NCI-H69 (cell line): Measurements from ENCODE around the gene ECT2.
"Not testable (repeated sequence)": the region's sequence is repeated elsewhere in the genome, so short reads cannot be mapped to it uniquely, and the experiment has no call there.

ENCODE experiments used
- DNase-seq: peaks from one replicate; lab custom pipeline; 2025; lab: John Stamatoyannopoulos, UW

The ECT2 gene, protein sequence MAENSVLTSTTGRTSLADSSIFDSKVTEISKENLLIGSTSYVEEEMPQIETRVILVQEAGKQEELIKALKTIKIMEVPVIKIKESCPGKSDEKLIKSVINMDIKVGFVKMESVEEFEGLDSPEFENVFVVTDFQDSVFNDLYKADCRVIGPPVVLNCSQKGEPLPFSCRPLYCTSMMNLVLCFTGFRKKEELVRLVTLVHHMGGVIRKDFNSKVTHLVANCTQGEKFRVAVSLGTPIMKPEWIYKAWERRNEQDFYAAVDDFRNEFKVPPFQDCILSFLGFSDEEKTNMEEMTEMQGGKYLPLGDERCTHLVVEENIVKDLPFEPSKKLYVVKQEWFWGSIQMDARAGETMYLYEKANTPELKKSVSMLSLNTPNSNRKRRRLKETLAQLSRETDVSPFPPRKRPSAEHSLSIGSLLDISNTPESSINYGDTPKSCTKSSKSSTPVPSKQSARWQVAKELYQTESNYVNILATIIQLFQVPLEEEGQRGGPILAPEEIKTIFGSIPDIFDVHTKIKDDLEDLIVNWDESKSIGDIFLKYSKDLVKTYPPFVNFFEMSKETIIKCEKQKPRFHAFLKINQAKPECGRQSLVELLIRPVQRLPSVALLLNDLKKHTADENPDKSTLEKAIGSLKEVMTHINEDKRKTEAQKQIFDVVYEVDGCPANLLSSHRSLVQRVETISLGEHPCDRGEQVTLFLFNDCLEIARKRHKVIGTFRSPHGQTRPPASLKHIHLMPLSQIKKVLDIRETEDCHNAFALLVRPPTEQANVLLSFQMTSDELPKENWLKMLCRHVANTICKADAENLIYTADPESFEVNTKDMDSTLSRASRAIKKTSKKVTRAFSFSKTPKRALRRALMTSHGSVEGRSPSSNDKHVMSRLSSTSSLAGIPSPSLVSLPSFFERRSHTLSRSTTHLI

DNA sequence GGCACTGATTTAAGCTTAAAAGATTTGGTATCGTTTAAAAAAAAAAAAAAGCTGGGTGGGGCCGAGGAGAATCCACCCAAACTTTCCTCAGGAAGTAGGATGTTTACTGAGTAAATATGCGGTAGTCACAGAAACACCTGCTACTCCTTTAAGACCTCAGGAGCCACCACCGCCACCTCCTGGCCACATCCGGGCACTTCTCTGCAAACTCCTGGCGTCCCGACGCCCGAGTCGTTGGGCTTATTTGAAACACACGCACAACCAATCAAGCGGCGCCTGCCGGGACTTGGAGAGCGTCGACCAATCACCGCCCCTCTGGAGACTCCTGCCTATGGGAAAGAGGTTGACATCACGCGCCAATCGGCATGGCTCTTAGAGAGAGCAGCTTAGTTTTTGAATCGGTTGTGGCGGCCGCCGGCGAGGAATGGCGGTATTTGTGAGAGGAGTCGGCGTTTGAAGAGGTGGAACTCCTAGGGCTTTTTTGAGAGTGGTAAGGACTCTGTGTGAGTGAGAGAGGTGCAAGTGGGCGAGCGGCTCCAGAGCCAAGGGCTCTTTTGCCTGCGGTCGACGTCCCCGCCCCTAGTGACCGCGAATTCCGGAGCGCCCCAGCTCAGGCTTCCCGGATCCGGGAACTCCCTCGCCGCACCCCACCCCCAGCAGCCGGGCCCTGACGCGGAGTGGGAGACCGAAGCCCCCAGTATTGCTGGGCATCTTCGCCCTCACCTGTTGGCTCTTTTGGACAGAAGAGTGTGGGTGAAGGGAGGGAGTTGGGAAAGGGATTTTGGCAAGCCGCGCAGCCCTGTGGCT, at the start of gene ECT2:
Gene ECT2 (plus strand): TSS at position 359 of the 807 bp plus-strand sequence. CDS start 3,805 bp downstream, outside the sequence.
- DNase-seq = peak; percentile 100

DNA sequence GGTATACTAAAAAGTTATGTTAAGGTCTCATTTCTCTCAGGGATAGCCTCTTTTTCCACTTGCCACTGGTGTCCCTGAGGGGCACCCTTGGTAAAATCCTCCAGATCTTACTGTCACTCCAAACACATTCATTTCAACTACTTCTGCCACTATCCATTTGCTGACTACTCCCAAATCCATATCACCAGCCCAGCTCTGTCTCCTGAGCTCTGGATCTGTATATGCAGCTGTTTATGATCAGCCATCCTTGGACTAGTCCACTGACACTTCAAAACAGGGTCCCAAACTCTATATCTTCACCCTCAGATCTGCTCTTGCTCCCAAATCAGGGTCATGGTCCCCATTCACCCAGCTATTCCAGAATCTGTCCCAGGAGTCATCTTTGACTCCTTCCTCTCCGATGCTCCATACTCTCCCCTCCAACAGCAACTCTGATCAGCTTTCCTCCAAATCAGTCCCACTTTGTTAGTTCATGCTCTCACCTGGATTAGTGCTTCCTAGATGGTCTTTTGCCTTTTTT, 49.5 kb upstream of the ECT2 start:
- no peak for DNase-seq

DNA sequence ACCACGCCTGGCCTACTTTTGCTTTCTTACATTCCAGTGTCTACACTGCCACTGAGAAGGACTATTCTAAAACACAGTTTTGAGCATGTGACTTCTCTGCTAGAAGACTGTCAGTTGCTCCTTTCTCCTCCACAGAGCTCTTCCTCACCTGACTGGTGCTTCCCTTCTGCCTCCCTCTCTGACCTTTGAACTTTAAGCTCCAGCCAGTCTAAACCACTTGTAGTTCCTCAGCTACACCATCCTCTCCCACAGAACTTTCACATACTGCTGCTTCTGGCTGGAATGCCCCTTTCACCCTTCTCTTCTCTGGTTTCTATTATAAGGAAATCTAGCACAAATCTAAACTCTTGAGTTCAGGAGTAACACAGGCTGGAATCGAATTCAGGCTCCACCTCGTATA, 48.8 kb upstream of the ECT2 start:
- DNase-seq = no peak

DNA sequence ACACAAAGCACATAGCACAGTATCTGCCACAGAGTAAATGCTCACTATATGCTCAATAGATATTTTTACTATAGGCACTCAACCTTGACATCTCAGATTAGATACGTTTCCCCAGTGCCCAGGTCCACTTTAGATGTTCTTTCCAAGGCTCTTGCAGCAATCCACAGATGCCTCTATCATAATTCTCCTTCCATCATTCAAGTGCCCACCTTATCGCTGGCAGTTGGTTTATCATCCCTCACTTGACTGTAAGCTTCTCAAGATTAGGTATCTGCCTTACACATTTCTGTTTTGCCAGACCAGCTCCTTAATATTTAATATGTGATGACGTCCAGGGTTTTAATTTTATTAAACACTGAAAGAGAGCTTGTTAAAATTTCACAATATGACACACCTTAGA, 48.3 kb upstream of the ECT2 start:
- no peak for DNase-seq

DNA sequence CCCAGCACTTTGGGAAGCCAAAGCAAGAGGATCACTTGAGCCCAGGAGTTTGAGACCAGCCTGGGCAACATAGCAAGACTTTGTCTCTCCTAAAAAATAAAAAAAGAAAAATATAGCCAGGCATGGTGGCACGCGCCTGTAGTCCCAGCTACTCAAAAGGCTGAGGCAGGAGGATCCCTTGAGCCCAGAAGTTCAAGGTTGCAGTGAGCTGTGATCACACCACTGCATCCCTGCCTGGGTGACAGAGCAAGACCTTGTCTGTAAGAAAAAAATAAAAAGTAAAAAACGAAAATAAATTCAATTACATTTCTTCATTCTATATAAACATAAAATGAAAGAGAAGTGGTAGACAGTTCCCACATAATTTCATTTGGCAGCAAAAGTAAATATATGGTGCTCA, 47.8 kb upstream of the ECT2 start:
- not testable (repeated sequence) for DNase-seq

DNA sequence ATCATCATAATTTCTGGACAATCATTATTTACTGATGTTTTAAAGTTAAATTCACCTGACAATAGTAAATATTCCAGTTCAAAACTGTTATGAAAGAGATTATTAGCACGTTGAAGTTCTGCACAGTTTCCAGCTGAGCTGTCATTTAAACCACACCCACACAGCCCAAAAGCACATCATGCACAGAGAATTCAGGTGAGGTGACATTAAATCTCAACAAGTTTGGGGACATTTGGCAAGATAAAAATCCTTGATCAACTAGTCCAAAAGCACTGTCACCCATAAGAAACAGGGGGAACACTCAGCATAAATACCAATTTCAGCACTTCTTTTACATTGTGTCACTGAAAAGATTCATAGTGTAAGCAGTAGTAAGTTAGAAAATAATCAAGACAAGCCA, 46.5 kb upstream of the ECT2 start:
- no peak for DNase-seq

DNA sequence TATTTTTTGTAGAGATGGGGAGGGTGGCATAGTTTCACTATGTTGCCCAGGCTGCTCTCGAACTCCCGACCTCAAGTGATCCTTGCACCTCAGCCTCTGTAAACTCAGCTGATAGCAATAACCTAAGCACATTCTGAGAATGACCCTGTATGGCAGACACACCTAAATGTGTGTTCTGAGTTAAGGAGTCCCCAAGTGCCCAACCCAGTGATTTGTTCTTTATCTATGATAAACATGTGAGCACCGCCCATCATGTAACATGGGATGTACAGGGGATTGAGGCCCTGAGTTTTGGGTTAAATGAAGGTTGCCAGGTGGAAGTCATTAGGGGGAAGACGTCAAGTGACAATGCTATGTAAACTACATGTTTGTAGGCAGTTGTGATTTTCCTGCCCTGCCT, 45.4 kb upstream of the ECT2 start:
- no peak for DNase-seq

DNA sequence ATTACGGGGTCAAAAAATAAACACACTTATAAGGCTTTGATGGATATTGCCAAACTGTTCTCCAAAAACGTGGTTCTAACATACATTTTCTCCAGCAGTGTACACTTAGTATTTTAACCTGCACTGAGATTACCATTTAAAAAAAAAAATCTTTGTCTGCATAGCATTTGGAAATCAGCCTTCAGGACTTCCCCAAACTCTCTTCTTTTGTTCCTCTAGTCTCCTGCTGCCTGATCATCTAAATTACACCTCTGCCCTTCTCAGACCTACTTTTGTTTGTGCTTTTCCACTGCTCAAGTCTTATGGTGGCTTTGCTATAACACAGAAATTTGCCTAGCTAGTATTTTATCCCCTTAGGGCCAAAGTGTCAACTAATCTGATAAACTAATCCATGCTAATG, 43.5 kb upstream of the ECT2 start:
- DNase-seq = no peak

DNA sequence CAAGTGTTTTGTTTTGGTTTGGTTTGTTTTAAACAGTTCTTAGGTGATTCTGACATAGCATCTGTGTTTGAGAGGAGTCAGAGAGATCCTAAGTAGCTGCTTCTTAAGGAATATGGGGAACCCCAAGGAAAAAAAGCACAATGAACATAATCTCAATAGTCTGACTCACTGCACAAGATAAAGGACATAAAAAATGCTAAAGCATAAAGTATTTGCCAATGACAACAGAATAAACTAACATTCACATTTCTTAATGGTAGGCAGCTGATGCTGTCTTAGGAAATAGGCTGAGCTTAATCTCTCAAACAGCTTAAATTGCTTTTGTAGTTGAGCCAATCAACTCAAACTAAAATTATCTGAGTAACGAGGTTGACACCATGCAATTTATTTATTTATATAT, 42.6 kb upstream of the ECT2 start:
- no peak for DNase-seq

DNA sequence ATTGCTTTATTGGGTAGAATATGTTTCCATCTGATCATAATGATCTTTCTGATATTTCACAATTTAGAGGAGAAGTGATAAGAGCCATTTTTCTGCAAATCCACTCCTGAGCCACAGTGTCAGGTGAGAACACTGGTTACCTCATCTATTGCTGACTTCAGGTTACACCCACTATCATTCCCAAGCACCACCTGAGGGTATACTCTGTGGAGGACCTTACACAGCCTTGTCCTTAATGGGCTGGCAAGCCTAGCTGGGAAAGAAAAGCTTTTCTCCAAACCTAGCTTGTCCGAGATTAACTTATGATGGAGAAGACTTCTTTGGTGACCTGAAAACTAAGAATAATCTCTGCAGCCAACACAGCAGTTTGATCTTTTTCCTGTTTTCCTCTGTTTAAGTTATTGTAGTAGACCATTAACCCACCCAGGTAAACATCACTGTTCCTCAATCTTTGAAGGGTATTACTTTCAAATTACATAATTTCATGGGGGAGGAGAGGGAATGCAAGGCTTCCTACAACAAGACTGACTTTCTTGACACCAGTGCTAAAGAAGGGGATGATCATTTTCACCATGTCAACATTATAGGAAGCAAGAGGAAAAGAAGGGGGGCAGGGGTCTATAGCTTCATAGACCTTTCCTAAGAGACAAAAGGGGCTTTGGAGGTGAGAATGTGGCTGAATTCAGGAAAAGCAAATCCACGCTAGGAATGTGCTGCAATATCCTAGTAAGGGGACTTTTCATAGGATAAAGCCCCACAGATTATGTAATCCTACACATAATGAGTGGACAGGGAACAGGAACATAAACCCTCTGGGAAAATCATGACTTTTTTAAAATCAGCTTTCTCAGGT, 41.4 kb upstream of the ECT2 start:
- DNase-seq = peak; percentile 34

DNA sequence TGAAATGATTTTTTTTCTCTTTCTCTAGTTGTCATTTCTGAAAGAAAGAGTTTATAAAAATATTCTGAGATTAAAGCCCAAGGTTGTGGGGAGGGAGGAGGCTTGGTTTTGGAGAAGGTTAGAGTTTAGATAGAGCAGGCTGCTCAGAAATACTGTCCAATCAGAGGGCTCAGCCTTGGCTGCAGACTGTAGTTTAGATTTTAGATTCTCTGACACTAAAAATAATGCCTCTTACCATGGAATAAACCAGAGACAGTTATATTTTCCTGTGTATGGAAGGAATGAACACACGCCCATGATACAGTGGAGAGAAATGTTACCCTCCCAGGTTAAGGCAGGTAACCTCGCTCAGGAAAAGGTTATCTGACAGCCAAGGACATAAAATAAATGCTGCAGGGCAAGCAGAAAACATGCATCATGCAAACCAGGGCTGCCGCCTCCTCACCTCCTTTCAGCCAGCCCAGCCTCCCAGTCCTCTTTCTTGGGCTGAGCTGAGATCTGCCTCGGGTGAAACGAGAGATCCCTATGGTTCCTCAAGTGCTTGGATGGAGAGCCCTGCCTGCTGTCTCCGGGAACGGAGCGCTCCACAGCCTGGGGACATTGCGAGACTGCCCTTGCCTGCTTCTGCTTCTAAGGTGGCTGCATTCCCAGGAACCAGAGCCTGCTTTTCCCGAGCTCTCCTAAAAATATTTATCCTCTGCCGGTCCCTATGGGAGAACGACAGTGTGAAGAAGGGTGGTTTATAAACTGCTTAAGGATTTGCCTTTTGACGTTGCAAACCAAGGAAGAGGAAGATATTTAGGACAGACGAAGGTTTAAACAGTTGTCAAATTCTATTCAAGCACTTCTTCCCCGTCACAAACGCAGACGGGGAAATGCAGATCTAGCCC, 40.5 kb upstream of the ECT2 start:
- DNase-seq = peak; percentile 72

DNA sequence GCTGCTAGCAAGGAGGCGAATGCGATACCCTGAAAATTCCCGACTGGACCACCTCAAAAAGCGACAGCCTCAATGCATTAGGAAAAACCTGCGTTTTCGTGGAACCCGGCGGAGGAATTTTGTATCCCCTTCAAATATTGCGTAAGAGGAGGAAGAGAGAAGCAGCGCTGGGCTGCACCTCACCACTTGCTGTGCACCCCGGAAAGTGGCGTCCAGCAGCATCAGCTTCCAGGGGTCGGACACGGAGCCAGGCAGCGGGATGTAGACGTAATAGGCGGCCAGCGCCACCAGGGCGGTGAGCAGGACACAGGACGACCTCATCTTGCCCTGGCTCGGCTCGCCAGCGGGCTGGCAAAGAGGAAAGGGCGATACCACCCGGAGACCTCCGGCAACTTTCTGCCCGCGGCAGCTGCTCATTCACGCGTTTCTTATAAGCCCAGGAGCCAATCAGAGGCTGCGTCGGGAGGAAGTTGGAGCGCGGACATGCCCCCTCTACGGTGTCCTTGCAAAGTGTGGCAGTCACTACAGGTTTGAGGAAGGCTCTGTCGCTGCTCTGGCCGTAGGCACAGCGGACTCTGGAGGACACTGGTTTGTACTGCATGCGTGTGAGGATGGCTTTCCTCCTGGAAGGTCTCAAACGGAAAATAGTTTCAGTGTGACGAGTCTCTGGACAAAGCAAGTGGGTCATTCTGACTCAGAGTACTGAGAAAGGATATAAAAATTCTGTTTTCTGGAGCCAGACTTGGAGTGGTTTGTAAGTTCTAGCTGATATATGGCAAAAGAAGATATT, 39.7 kb upstream of the ECT2 start, which contains the start of gene NCEH1:
Gene NCEH1 (minus strand): TSS at position 404 of the 790 bp plus-strand sequence. CDS start 83 bp downstream, at position 321.
- peak; percentile 98 for DNase-seq

DNA sequence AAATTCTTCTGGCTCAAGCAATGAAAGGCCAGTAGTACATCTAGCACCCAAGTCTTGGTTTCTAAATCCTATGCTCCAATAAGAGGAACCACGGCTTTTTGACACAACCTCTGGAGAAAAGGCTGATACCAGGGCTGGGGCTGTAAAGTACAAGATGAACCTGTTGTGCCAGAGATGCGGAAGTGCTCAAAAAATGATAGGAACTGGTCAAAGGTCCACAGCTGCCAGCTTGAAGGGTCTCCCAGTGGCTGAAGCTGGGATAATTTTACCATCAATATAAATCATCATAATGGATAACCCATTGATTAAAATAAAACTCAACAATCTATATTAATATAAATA, 39.1 kb upstream of the ECT2 start:
- DNase-seq = peak; percentile 54

DNA sequence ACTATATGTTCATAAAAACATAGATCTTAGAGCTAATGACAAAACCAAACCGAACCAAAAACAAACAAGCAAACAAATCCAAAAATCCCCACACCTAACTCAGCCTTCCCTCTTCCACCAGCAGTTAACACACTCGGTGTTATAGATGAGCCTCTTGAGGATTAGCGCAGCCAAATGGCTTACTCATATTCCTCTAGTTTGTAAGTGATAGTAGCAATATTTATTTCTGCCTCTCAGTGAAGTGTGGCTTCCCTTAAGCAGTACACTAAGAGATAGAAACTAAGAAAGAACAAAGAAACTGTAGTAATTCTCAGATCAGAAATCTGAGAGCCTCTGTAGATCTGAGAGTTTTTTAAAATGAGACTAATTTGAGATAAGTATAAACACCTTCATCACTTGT, 37.2 kb upstream of the ECT2 start:
- DNase-seq = peak; percentile 16

DNA sequence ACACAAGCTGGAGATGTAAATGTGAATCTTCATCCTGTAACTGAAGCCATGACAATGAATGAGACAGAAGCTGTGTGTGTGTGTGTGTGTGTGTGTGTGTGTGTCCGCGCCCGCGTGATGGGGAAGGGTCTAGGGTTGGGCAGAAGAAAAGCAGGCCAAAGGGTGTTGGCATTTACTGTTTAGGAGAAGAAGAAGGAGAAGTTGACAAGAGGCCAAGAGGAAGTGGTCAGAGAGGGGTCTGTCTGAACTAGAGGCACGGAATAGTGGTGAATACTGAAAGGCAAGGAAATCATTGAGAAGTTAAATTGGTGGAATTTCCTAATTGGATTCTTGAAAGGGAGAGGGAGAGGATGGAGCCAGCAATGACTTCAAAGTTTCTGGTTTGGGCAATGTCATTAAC, 34.0 kb upstream of the ECT2 start:
- DNase-seq = no peak

DNA sequence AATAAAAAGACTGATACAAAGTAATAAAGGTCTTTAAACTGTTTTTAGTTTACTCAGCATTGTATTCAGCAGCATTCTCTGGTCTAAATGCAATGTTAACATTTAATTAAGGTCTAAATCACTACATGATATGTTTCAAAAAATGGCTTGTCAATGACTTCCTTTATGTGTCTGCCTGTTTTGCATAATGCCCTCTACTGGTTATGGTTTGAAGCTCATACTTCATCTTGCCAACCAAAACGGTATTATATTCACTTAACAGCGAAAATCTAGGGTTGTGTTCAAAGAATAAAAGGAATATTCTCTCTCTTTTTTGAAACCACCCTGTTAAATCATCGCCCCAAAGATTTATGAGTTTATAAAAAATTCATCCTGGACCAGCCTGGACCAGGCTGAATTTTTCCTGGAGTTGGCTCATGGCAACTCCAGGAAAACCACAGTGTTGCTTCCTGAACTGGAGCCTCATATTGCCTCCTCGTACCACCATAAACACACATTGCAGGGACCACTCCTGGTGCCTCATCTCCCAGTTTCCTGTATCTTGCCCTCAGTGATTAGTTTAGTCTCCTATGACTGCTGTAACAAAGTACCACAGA, 32.9 kb upstream of the ECT2 start:
- DNase-seq = peak; percentile 50

DNA sequence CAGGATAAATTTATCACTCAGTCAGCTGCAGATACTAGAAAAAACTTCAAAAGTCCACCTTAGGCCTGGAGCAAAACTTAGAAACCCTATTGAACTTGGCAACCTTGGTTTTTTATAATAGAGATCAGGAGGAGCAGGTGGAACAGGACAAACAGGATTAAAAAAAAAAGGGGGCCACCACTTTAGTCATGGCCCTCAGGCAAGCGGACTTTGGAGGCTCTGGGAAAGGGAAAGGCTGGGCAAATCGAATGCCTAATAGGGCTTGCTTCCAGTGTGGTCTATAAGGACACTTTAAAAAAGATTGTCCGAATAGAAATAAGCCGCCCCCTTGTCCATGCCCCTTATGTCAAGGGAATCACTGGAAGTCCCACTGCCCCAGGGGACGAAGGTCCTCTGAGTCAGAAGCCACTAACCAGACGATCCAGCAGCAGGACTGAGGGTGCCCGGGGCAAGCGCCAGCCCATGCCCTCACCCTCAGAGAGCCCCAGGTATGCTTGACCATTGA, 27.9 kb upstream of the ECT2 start:
- DNase-seq = not testable (repeated sequence)

DNA sequence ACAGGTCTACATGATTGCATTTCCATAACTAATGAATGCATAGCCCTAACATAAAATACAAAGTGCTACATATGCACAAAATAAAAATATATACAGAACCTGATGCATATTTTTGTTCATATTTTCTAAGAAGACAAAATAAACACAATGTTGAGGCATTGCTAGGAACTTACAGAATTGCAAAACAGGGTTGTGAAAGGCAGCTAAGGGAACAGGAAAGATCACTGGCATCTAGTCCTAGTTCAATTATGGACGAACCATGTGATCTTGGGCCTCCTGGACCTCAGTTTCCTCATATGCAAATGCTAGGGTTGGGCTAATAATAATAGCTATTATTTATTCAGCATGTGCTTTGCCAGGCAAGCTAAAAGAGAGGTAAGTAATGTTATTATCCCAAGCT, 24.1 kb upstream of the ECT2 start:
- no peak for DNase-seq

DNA sequence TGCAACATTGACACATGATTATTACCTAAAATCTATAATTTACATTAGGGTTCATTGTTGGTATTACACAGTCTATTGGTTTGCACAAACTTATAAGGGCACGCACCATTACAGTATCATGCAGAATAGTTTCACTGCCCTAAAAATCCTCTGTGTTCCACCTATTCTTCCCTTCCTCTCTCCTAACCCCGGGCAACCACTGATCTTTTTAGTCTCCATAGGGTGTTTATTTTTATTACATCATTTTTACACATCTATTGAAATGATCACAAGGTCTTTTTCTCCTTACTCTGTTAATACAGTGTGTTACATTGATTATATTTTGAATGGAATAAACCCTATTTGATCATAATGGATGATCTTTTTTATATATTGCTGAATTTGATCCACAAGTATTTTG, 15.5 kb upstream of the ECT2 start:
- DNase-seq = no peak
